ENCODE measurements around the gene AMZ1.

The AMZ1 gene

DNA sequence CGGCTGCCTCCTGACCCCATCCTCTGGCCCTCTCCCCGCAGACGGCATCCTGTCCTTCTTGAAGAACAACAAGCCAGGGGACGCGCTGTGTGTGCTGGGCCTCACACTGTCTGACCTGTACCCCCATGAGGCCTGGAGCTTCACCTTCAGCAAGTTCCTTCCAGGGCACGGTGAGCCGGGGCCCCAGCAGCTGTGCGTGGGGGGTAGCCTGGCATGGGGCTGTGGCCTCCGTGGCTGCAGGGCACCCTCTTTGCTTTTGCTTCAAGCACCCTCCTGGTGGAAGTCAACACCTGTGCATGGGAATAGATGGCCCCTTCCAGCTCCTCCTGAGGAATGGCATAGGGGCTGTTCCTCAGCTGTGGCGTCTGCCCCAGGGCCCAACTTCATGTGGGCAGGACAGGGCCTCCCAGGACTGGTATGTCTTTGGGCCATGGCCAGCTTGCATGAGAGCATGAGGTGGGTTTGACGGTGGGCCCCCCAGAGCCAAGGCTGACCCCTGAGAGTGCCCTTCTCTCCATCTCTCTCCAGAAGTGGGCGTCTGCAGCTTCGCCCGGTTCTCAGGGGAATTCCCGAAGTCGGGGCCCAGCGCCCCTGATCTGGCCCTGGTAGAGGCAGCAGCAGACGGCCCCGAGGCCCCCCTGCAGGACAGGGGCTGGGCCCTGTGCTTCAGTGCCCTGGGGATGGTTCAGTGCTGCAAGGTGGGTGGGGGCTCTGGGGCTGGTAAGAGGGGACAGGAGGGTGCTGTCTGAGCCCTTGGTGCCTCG lies 20.7 kb downstream of the AMZ1 start:
- H3K9ac ChIP-seq (ENCODE audit: low read length), result no peak overlapping the region

DNA sequence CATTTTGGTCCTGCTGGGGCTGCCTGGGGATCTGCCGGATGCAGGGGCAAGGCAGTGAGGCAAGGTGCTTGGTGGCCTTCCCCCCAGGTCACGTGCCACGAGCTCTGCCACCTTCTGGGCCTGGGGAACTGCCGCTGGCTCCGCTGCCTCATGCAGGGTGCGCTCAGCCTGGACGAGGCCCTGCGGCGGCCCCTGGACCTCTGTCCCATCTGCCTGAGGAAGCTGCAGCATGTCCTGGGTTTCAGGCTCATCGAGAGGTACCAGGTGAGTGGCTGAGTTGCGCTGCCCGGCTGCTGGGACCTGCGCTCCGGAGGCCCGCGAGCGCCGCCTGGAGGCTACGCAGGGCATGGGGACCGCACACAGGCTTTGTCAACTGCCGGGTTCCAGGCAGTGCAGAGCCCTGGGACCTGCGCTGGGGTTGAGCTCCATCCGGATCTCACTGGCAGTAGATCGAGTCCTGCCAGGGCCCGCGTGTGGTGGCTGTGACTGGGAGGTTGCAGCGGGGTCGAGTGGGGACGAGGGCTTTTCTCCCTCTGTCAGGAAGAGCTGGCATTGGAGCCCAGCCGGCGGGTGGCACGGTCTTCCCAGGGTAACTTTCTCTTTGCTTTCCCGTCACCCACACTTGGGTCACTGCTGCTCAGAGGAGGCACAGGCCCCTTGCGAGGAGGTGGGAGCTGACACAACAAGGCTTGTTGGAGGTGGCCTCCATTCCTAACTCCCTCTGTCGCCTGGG lies 21.7 kb downstream of the AMZ1 start:
- no peak overlapping the region for H3K27ac ChIP-seq (ENCODE audit: low read depth, low read length)
- no peak overlapping the region for H3K9ac ChIP-seq (ENCODE audit: low read length)

More for the DNA sequence above, 20.7 kb downstream of the AMZ1 start:
- H3K9me3 ChIP-seq (ENCODE audit: control insufficient read depth, insufficient read depth, low read depth, low read length), result no peaks in the 10 kb centered on the region
- H3K27me3 ChIP-seq (ENCODE audit: control insufficient read depth, insufficient read depth, low read length), result no peaks in the 10 kb centered on the region
- H3K27ac ChIP-seq (ENCODE audit: low read depth, low read length), result no peak overlapping the region
- no peak overlapping the region for H3K4me3 ChIP-seq (ENCODE audit: low read depth, low read length)
- H3K4me1 ChIP-seq (ENCODE audit: control insufficient read depth, insufficient read depth, low read length), result peaks cover 14% of the 10 kb centered on the region; the same call in 1 of the 2 replicates
- H3K36me3 ChIP-seq (ENCODE audit: control insufficient read depth, insufficient read depth, low read length), result no peaks in the 10 kb centered on the region

DNA sequence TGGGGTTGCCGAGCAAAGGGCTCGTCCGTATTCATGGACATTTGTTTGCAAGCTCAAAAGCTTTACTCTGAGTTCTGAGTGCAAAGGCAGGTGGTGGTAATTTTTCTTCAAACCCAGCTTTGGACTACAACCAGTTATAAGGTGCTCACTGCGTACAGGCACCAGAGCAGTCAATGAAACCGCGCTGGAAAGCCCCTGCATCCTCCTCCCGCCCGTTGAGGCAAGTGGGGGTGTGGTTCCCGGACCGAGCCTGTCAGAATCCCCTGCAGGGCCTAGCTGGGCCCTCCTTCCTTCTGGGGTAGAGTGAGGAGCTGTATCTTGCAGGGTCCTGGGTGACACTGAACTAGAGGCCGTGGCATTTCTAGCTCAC lies 22.3 kb downstream of the AMZ1 start:
- Histone ChIP-seq H3K27me3 (ENCODE audit: control insufficient read depth, insufficient read depth, low read length) (no peaks in the 10 kb centered on the region), H3K9me3 (ENCODE audit: control insufficient read depth, insufficient read depth, low read depth, low read length) (no peaks in the 10 kb centered on the region), H3K36me3 (ENCODE audit: control insufficient read depth, insufficient read depth, low read length) (no peaks in the 10 kb centered on the region), H3K4me3 (ENCODE audit: low read depth, low read length) (no peak overlapping the region), H3K4me1 (ENCODE audit: control insufficient read depth, insufficient read depth, low read length) (peaks cover 15% of the 10 kb centered on the region; the same call in 1 of the 2 replicates), H3K27ac (ENCODE audit: low read depth, low read length) (no peak overlapping the region), H3K9ac (ENCODE audit: low read length) (no peak overlapping the region)

More for the DNA sequence above, 21.7 kb downstream of the AMZ1 start:
- no peaks in the 10 kb centered on the region for H3K27me3 ChIP-seq (ENCODE audit: control insufficient read depth, insufficient read depth, low read length)
- H3K4me1 ChIP-seq (ENCODE audit: control insufficient read depth, insufficient read depth, low read length), result peaks cover 15% of the 10 kb centered on the region; the same call in 1 of the 2 replicates
- H3K36me3 ChIP-seq (ENCODE audit: control insufficient read depth, insufficient read depth, low read length), result no peaks in the 10 kb centered on the region
- no peaks in the 10 kb centered on the region for H3K9me3 ChIP-seq (ENCODE audit: control insufficient read depth, insufficient read depth, low read depth, low read length)
- no peak overlapping the region for H3K4me3 ChIP-seq (ENCODE audit: low read depth, low read length)

DNA sequence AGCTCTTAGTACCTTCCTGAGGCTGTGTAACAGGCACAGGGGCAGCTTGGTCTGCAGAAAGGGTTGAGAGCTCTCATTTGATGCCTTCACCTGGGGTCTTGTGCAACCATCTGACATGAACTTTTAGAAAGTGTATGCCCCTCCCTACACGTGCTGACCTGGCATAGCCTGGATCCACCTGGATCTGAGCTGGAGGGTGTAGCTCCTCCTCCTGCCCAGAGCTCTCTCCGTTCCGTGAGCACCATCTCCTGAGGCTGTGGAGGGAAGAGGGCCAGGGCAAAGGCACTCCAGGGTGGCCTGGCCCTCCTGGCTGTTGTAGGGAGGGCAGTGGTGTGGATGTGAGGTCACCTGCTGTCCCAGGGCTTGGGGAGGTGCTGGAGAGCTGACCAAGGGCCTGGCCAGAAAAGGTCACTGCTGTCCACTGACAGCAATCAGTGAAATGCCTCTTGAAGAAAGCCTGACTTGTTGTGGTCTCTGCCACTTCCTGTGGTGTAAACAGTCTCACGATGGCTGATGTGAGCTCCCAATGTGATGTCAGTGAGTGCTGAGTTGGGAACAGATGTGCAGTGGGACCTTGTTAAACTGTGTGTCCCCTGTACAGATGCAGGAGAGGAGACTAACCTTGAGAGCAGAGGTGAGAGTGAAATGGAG lies 23.0 kb downstream of the AMZ1 start:
- H3K27ac ChIP-seq (ENCODE audit: low read depth, low read length), result no peak overlapping the region
- H3K36me3 ChIP-seq (ENCODE audit: control insufficient read depth, insufficient read depth, low read length), result no peaks in the 10 kb centered on the region
- no peaks in the 10 kb centered on the region for H3K9me3 ChIP-seq (ENCODE audit: control insufficient read depth, insufficient read depth, low read depth, low read length)
- H3K9ac ChIP-seq (ENCODE audit: low read length), result no peak overlapping the region
- H3K27me3 ChIP-seq (ENCODE audit: control insufficient read depth, insufficient read depth, low read length), result no peaks in the 10 kb centered on the region
- peaks cover 15% of the 10 kb centered on the region; the same call in 1 of the 2 replicates for H3K4me1 ChIP-seq (ENCODE audit: control insufficient read depth, insufficient read depth, low read length)
- H3K4me3 ChIP-seq (ENCODE audit: low read depth, low read length), result no peak overlapping the region

DNA sequence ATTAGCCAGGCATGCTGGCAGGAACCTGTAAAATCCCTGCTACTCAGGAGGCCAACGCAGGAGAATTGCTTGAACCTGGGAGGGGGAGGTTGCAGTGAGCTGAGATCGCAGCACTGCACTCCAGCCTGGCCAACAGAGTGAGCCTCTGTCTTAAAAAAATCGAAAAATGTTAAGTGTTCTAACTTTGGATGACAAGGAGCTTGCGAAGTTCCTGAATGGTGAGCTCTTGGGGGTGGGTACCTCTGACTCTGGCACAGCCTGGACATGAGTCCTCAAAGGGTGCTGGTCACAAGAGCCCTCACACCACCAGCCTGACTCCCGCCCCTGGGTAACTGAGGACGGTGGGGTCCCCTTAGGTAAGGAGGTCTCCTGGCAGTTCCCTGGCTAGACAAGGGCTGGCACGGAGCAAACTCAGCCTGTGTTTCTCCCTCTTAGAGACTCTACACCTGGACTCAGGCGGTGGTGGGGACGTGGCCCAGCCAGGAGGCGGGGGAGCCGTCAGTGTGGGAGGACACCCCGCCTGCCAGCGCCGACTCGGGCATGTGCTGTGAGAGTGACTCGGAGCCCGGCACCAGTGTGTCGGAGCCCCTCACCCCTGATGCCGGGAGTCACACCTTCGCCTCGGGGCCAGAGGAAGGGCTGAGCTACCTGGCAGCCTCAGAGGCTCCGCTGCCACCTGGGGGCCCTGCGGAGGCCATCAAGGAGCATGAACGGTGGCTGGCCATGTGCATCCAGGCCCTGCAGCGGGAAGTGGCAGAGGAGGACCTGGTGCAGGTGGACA lies 24.1 kb downstream of the AMZ1 start:
- no peaks in the 10 kb centered on the region for H3K9me3 ChIP-seq (ENCODE audit: control insufficient read depth, insufficient read depth, low read depth, low read length)
- H3K27me3 ChIP-seq (ENCODE audit: control insufficient read depth, insufficient read depth, low read length), result no peaks in the 10 kb centered on the region
- no peak overlapping the region for H3K4me3 ChIP-seq (ENCODE audit: low read depth, low read length)
- no peak overlapping the region for H3K9ac ChIP-seq (ENCODE audit: low read length)
- H3K4me1 ChIP-seq (ENCODE audit: control insufficient read depth, insufficient read depth, low read length), result peaks cover 14% of the 10 kb centered on the region; the same call in 1 of the 2 replicates
- peaks cover 4% of the 10 kb centered on the region for H3K36me3 ChIP-seq (ENCODE audit: control insufficient read depth, insufficient read depth, low read length)
- no peak overlapping the region for H3K27ac ChIP-seq (ENCODE audit: low read depth, low read length)

DNA sequence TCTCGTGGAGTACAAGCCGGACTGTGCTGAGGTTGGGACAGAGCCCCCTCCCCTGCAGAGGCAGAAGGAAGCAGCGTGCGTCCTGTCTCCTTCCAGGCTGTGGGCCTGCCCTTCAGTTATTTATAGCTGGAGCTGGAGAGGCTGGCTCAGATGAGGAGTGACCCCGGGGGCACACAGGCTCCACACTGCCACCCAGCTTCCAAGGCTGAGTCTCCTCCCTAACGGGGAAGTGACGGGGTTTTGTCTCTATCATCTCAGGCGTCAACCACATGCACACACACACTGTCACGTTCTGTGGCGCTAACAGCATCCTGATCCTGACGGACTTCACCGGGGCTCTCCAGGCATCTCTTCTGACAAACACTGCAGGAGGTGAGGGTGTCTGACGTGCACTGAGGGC lies 25.4 kb downstream of the AMZ1 start:
- no peak overlapping the region for H3K4me3 ChIP-seq (ENCODE audit: low read depth, low read length)
- no peaks in the 10 kb centered on the region for H3K27me3 ChIP-seq (ENCODE audit: control insufficient read depth, insufficient read depth, low read length)
- peaks cover 8% of the 10 kb centered on the region; the same call in 1 of the 2 replicates for H3K4me1 ChIP-seq (ENCODE audit: control insufficient read depth, insufficient read depth, low read length)

DNA sequence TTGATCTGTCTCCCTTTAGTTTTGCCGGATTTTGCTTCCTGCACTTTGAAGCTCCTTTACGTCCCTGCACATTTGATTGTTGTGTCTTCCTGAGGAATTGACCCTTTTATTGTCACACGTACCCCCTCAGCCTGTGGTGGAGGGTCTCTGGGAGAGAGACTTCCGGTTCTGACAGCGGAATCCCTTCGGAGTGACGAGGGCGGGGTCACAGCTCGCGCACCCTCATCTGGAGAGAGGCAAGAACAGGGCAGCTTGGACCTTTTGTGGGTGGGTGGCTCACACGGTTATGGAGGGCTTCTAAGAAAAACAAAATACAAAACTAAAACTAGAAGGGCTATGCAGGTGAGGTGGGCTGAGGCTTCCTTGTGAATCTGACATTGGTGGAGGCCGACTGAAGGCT lies 26.0 kb downstream of the AMZ1 start:
- Histone ChIP-seq H3K9me3 (ENCODE audit: control insufficient read depth, insufficient read depth, low read depth, low read length) (no peaks in the 10 kb centered on the region), H3K27me3 (ENCODE audit: control insufficient read depth, insufficient read depth, low read length) (no peaks in the 10 kb centered on the region), H3K9ac (ENCODE audit: low read length) (no peak overlapping the region), H3K4me3 (ENCODE audit: low read depth, low read length) (no peak overlapping the region), H3K4me1 (ENCODE audit: control insufficient read depth, insufficient read depth, low read length) (peaks cover 8% of the 10 kb centered on the region; the same call in 1 of the 2 replicates), H3K27ac (ENCODE audit: low read depth, low read length) (no peak overlapping the region), H3K36me3 (ENCODE audit: control insufficient read depth, insufficient read depth, low read length) (peaks cover 13% of the 10 kb centered on the region)

More for the DNA sequence above, 25.4 kb downstream of the AMZ1 start:
- Histone ChIP-seq H3K36me3 (ENCODE audit: control insufficient read depth, insufficient read depth, low read length) (peaks cover 11% of the 10 kb centered on the region), H3K9me3 (ENCODE audit: control insufficient read depth, insufficient read depth, low read depth, low read length) (no peaks in the 10 kb centered on the region), H3K9ac (ENCODE audit: low read length) (no peak overlapping the region), H3K27ac (ENCODE audit: low read depth, low read length) (no peak overlapping the region)

DNA sequence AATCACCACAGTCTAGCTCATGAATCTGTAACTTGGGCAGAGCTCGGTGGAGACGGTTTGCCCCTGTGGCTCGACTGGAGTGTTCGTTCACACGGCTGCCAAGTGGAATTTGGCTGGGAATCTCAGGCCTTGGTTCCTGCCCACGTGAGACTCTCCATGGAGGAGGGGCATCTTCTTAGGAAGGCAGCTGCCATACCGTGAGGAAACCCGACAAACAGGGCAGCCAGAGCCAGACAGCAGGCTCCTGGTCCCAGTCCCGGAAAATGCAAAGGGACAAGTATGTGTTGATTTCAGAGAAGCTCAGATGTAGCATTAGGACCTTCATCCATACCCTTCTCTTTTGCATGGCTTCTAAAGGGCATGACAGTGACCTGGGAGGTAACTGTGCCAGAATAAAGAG lies 26.6 kb downstream of the AMZ1 start:
- Histone ChIP-seq H3K36me3 (ENCODE audit: control insufficient read depth, insufficient read depth, low read length) (peaks cover 13% of the 10 kb centered on the region), H3K9me3 (ENCODE audit: control insufficient read depth, insufficient read depth, low read depth, low read length) (no peaks in the 10 kb centered on the region), H3K27ac (ENCODE audit: low read depth, low read length) (no peak overlapping the region), H3K4me1 (ENCODE audit: control insufficient read depth, insufficient read depth, low read length) (peaks cover 6% of the 10 kb centered on the region; the same call in 1 of the 2 replicates), H3K27me3 (ENCODE audit: control insufficient read depth, insufficient read depth, low read length) (no peaks in the 10 kb centered on the region), H3K4me3 (ENCODE audit: low read depth, low read length) (no peak overlapping the region), H3K9ac (ENCODE audit: low read length) (no peak overlapping the region)

DNA sequence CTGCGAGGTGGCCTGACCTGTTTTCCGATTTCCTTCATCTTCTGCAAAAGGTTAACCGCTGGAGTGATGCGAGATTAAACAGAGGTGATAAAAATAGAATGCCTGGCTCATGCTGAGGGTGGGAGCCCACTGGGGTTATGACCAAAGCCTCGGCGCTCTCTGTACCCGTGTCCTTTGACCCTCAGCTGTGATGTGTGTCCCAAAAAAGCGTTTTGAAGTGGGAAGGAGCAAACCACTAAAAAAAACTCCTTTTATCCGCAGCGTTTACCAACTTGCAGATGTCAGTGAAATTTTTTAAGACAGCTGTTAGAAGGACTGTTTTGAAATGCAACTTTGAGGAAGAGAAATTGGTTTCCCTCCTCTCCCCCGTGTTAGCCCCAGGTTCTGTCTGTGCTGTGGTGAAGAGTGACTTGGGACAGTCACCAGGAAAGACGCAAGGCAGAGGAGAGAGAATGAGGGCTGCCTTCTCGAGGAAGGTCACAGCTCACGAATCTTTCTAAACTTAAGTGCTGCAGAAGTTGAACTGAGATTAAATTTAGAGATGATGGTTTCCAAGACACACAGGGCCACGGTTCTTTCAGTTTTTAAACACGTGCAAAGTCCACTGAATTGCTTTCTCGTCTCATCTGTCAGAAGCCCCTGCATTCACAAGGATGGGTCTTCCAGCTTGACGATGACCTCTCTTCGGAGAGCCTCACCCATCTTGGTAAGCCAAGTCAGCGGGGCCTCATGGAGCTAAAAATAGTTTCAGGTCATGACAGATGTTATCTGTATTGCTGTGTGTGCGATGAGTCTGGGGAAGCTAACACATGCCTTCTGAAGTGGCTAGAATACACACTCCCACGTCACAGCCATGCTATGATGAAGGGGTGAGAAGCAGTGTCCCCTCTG lies 27.6 kb downstream of the AMZ1 start:
- no peak overlapping the region for H3K4me3 ChIP-seq (ENCODE audit: low read depth, low read length)
- H3K27me3 ChIP-seq (ENCODE audit: control insufficient read depth, insufficient read depth, low read length), result no peaks in the 10 kb centered on the region
- H3K9me3 ChIP-seq (ENCODE audit: control insufficient read depth, insufficient read depth, low read depth, low read length), result no peaks in the 10 kb centered on the region
- H3K9ac ChIP-seq (ENCODE audit: low read length), result no peak overlapping the region
- peaks cover 6% of the 10 kb centered on the region; the same call in 1 of the 2 replicates for H3K4me1 ChIP-seq (ENCODE audit: control insufficient read depth, insufficient read depth, low read length)
- peaks cover 16% of the 10 kb centered on the region for H3K36me3 ChIP-seq (ENCODE audit: control insufficient read depth, insufficient read depth, low read length)
- no peak overlapping the region for H3K27ac ChIP-seq (ENCODE audit: low read depth, low read length)

DNA sequence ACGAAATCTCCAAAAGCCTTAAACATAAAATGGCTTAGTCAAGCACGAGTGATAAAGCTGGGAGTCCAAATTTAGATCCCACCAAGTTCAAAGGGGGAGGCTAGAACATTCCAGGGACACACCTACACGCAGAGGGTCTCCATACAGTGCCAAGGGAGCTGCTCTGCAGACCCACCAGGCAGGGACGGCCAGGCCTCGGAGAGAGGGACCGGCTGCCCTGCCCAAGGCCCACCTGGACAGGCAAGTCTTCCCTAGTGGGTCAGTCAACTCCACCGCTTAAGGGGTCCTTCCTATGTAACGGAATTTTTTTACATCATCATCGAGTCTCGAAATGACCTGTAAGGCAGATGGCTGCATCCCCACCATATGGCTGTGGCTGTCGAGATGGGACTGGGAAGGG lies 28.5 kb downstream of the AMZ1 start:
- Histone ChIP-seq H3K36me3 (ENCODE audit: control insufficient read depth, insufficient read depth, low read length) (peaks cover 23% of the 10 kb centered on the region), H3K27me3 (ENCODE audit: control insufficient read depth, insufficient read depth, low read length) (no peaks in the 10 kb centered on the region), H3K4me3 (ENCODE audit: low read depth, low read length) (no peak overlapping the region), H3K9ac (ENCODE audit: low read length) (no peak overlapping the region), H3K27ac (ENCODE audit: low read depth, low read length) (no peak overlapping the region), H3K4me1 (ENCODE audit: control insufficient read depth, insufficient read depth, low read length) (peaks cover 6% of the 10 kb centered on the region; the same call in 1 of the 2 replicates), H3K9me3 (ENCODE audit: control insufficient read depth, insufficient read depth, low read depth, low read length) (no peaks in the 10 kb centered on the region)
